Smooth muscle cell (in vitro differentiated cells): ENCODE measurements around the gene WBP1. TPM values are rescaled to one million over a fixed set of nuclear protein-coding genes. Genes with fewer than 3 reads are reported as not detected.

ENCODE experiments used
- DNase-seq: peaks from one replicate; lab custom pipeline; 2025; ENCODE audit not compliant: unreplicated experiment; lab: John Stamatoyannopoulos, UW
- H2AFZ ChIP-seq: fragments of 200-600 bp; sonication (generic); 2 replicates; pipeline ENCODE4 v1.6.0; 2016; ENCODE audit warnings: antibody characterized with exemption, low read depth, mild to moderate bottlenecking
- H3F3A ChIP-seq: fragments of 200-600 bp; sonication (generic); 2 replicates; pipeline ENCODE4 v1.6.0; 2017; ENCODE audit warnings: antibody characterized with exemption, low read depth
- H3K27ac ChIP-seq: fragments of 200-600 bp; sonication (generic); 2 replicates; pipeline ENCODE4 v1.5.1; 2016; ENCODE audit warnings: low read depth, mild to moderate bottlenecking
- H3K27me3 ChIP-seq: fragments of 200-600 bp; sonication (generic); 2 replicates; pipeline ENCODE4 v1.6.1; 2016; ENCODE audit warnings: low read depth, mild to moderate bottlenecking
- H3K36me3 ChIP-seq: fragments of 200-600 bp; sonication (generic); 2 replicates; pipeline ENCODE4 v1.5.1; 2016; ENCODE audit warnings: low read depth
- H3K4me1 ChIP-seq: fragments of 200-600 bp; sonication (generic); 2 replicates; pipeline ENCODE4 v1.5.1; 2016; ENCODE audit warnings: low read depth
- H3K4me2 ChIP-seq: fragments of 200-600 bp; sonication (generic); 2 replicates; pipeline ENCODE4 v1.6.0; 2016; ENCODE audit warnings: mild to moderate bottlenecking
- H3K4me3 ChIP-seq: fragments of 200-600 bp; sonication (generic); 2 replicates; pipeline ENCODE4 v1.5.1; 2016; ENCODE audit warnings: mild to moderate bottlenecking
- H3K79me2 ChIP-seq: fragments of 200-600 bp; sonication (generic); 2 replicates; pipeline ENCODE4 v1.6.0; 2016; ENCODE audit warnings: low read depth, mild to moderate bottlenecking
- H3K9ac ChIP-seq: fragments of 200-600 bp; sonication (generic); 2 replicates; pipeline ENCODE4 v1.6.0; 2016; ENCODE audit warnings: low read depth
- H3K9me3 ChIP-seq: fragments of 200-600 bp; sonication (generic); replicated peaks from 2 replicates; pipeline ENCODE4 v1.5.1; 2016; ENCODE audit warnings: low read depth
- H4K20me1 ChIP-seq: fragments of 200-600 bp; sonication (generic); 2 replicates; pipeline ENCODE4 v1.6.0; 2016; ENCODE audit warnings: low read depth
- CTCF ChIP-seq: fragments of 200-600 bp; sonication (generic); IDR thresholded peaks from 2 replicates; pipeline ENCODE4 v1.5.1; 2017; ENCODE audit warnings: borderline replicate concordance, mild to moderate bottlenecking, antibody characterized with exemption; ENCODE audit not compliant: insufficient read depth, poor library complexity, severe bottlenecking
- WGBS: methylation state at CpG from one replicate; pipeline ENCODE4 v1.1.7; 2016; ENCODE audit warnings: low lambda C conversion rate; 5-methylcytosine and 5-hydroxymethylcytosine counted together
- polyA plus RNA-seq: library from polyadenylated mRNA; unstranded; fragments of >200 nt; fragmentation: Nextera tagmentation; extraction: Ambion mirVana; gene quantifications from 2 replicates; pipeline ENCODE4 v1.2.1, GENCODE V29; 2016
- total RNA-seq: library from RNA; depleted of rRNA; stranded (reverse); fragments of >200 nt; gene quantifications from 2 replicates; pipeline ENCODE4 v1.2.3, GENCODE V29; 2014

Gene WBP1
- total and polyA plus RNA-seq, 2 experiments from 2014 or later, result 90.8 to 117 TPM

- Histone ChIP-seq H3K9me3 (no peaks in the 10 kb centered on the region), H3K4me3 (peak overlapping the region; percentile 46), H3F3A (peaks cover 10% of the 10 kb centered on the region), H3K27me3 (peaks cover 49% of the 10 kb centered on the region), H3K4me1 (peaks cover 27% of the 10 kb centered on the region), H3K4me2 (peak overlapping the region; percentile 88), H3K79me2 (peaks cover 4% of the 10 kb centered on the region), H4K20me1 (no peaks in the 10 kb centered on the region), H3K36me3 (no peaks in the 10 kb centered on the region), H3K27ac (no peak overlapping the region), H3K9ac (no peak overlapping the region), H2AFZ (no peak overlapping the region)
- WGBS, result 32% methylated on average over 13 of the region's 15 CpGs
- no peak for TF ChIP-seq CTCF
- no peak for DNase-seq
Observed at GRCh38 chr2:74499940-74500577, 41.8 kb downstream of the WBP1 start.

GRCh38 chr2:74500578-74500946 is 42.3 kb downstream of the WBP1 start:
- no peaks in the 10 kb centered on the region for H3K9me3 ChIP-seq
- H4K20me1 ChIP-seq, result no peaks in the 10 kb centered on the region
- H3F3A ChIP-seq, result peaks cover 10% of the 10 kb centered on the region
- H3K4me2 ChIP-seq, result no peak overlapping the region
- peaks cover 49% of the 10 kb centered on the region for H3K27me3 ChIP-seq
- H3K36me3 ChIP-seq, result no peaks in the 10 kb centered on the region
- H3K79me2 ChIP-seq, result peaks cover 8% of the 10 kb centered on the region
- no peak overlapping the region for H2AFZ ChIP-seq
- peaks cover 27% of the 10 kb centered on the region for H3K4me1 ChIP-seq
- H3K27ac ChIP-seq, result no peak overlapping the region
- no peak overlapping the region for H3K9ac ChIP-seq
- no peak for DNase-seq
- no peak overlapping the region for H3K4me3 ChIP-seq
- TF ChIP-seq CTCF, result no peak

- H3K4me3 ChIP-seq, result peak overlapping the region; percentile 61
Observed at GRCh38 chr2:74501335-74502071, 43.3 kb downstream of the WBP1 start.

More at GRCh38 chr2:74501335-74502071, 43.3 kb downstream of the WBP1 start:
- H3K4me1 ChIP-seq, result peaks cover 34% of the 10 kb centered on the region
- peak overlapping the region; percentile 94 for H3K4me2 ChIP-seq
- no peak overlapping the region for H3K9ac ChIP-seq
- H3K36me3 ChIP-seq, result no peaks in the 10 kb centered on the region
- no peaks in the 10 kb centered on the region for H3K9me3 ChIP-seq
- H3F3A ChIP-seq, result peaks cover 6% of the 10 kb centered on the region
- no peak for TF ChIP-seq CTCF
- no peak overlapping the region for H2AFZ ChIP-seq
- WGBS, result 52% methylated on average over 18 of the region's 18 CpGs
- peaks cover 17% of the 10 kb centered on the region for H3K79me2 ChIP-seq
- no peak for DNase-seq
- peaks cover 49% of the 10 kb centered on the region for H3K27me3 ChIP-seq
- H4K20me1 ChIP-seq, result peaks cover 4% of the 10 kb centered on the region
- no peak overlapping the region for H3K27ac ChIP-seq
